ENCODE measurements around the gene LRRD1.
"Not testable (repeated sequence)": the region's sequence is repeated elsewhere in the genome, so short reads cannot be mapped to it uniquely, and the experiment has no call there.

LRRD1 gene

GRCh38 chr7:92108821-92109220 is 70.1 kb downstream of the LRRD1 start:
- H3K9me3 ChIP-seq (ENCODE audit: insufficient read depth, low read length), result no peaks in the 10 kb centered on the region
- H3K27ac ChIP-seq (ENCODE audit: low read length), result no peak overlapping the region
- H3K4me1 ChIP-seq (ENCODE audit: low read length), result no peaks in the 10 kb centered on the region
- peaks cover 5% of the 10 kb centered on the region for H4K20me1 ChIP-seq (ENCODE audit: insufficient read depth, low read length)
- no peak overlapping the region for H3K9ac ChIP-seq (ENCODE audit: low read length)
- no peaks in the 10 kb centered on the region for H3K27me3 ChIP-seq (ENCODE audit: low read depth, low read length)
- H3K4me3 ChIP-seq (ENCODE audit: low read length), result no peak overlapping the region
- peaks cover under 1% of the 10 kb centered on the region; the same call in 1 of the 2 replicates for H3K79me2 ChIP-seq (ENCODE audit: low read length)
- H2AFZ ChIP-seq (ENCODE audit: low read depth, low read length), result no peak overlapping the region
- H3K36me3 ChIP-seq (replicated peaks; ENCODE audit: low read depth, low read length), result peaks cover 45% of the 10 kb centered on the region
- H3K4me2 ChIP-seq (ENCODE audit: low read length), result no peak overlapping the region
- TF ChIP-seq EZH2phosphoT487 (IDR thresholded peaks at IDR 0.05; ENCODE audit: low read depth) (no peak), CTCF (IDR thresholded peaks at IDR 0.05; ENCODE audit: low read depth, low read length) (no peak)

- peaks cover 26% of the 10 kb centered on the region for H3K36me3 ChIP-seq (replicated peaks; ENCODE audit: low read depth, low read length)
- H3K4me2 ChIP-seq (ENCODE audit: low read length); H4K20me1 ChIP-seq (ENCODE audit: insufficient read depth, low read length); H3K9me3 ChIP-seq (ENCODE audit: insufficient read depth, low read length); H3K4me3 ChIP-seq (ENCODE audit: low read length); H3K79me2 ChIP-seq (ENCODE audit: low read length); H3K9ac ChIP-seq (ENCODE audit: low read length); H3K4me1 ChIP-seq (ENCODE audit: low read length); H3K27me3 ChIP-seq (ENCODE audit: low read depth, low read length); H2AFZ ChIP-seq (ENCODE audit: low read depth, low read length); H3K27ac ChIP-seq (ENCODE audit: low read length): not testable (repeated sequence)
Measured at GRCh38 chr7:92102862-92103261, 76.1 kb downstream of the LRRD1 start.

GRCh38 chr7:92100534-92100933 is 78.4 kb downstream of the LRRD1 start:
- Histone ChIP-seq H3K27me3 (ENCODE audit: low read depth, low read length) (no peaks in the 10 kb centered on the region), H3K79me2 (ENCODE audit: low read length) (no peaks in the 10 kb centered on the region), H3K4me3 (ENCODE audit: low read length) (no peak overlapping the region), H4K20me1 (ENCODE audit: insufficient read depth, low read length) (no peaks in the 10 kb centered on the region), H3K27ac (ENCODE audit: low read length) (no peak overlapping the region), H3K9ac (ENCODE audit: low read length) (no peak overlapping the region), H2AFZ (ENCODE audit: low read depth, low read length) (no peak overlapping the region), H3K4me1 (ENCODE audit: low read length) (no peaks in the 10 kb centered on the region), H3K36me3 (replicated peaks; ENCODE audit: low read depth, low read length) (peaks cover 31% of the 10 kb centered on the region), H3K4me2 (ENCODE audit: low read length) (no peak overlapping the region), H3K9me3 (ENCODE audit: insufficient read depth, low read length) (no peaks in the 10 kb centered on the region)
- TF ChIP-seq EZH2phosphoT487 (IDR thresholded peaks at IDR 0.05; ENCODE audit: low read depth) (no peak), CTCF (IDR thresholded peaks at IDR 0.05; ENCODE audit: low read depth, low read length) (no peak)

- no peaks in the 10 kb centered on the region for H3K9me3 ChIP-seq (ENCODE audit: insufficient read depth, low read length)
- no peaks in the 10 kb centered on the region for H4K20me1 ChIP-seq (ENCODE audit: insufficient read depth, low read length)
- no peaks in the 10 kb centered on the region for H3K27me3 ChIP-seq (ENCODE audit: low read depth, low read length)
- H3K9ac ChIP-seq (ENCODE audit: low read length), result no peak overlapping the region
- TF ChIP-seq CTCF (IDR thresholded peaks at IDR 0.05; ENCODE audit: low read depth, low read length), result no peak
- TF ChIP-seq EZH2phosphoT487 (IDR thresholded peaks at IDR 0.05; ENCODE audit: low read depth), result no peak
- H3K4me2 ChIP-seq (ENCODE audit: low read length), result no peak overlapping the region
- no peak overlapping the region for H2AFZ ChIP-seq (ENCODE audit: low read depth, low read length)
- peaks cover 3% of the 10 kb centered on the region; the same call in 1 of the 2 replicates for H3K4me1 ChIP-seq (ENCODE audit: low read length)
- no peaks in the 10 kb centered on the region for H3K79me2 ChIP-seq (ENCODE audit: low read length)
- H3K36me3 ChIP-seq (replicated peaks; ENCODE audit: low read depth, low read length), result peaks cover 29% of the 10 kb centered on the region
- H3K27ac ChIP-seq (ENCODE audit: low read length), result no peak overlapping the region
- no peak overlapping the region for H3K4me3 ChIP-seq (ENCODE audit: low read length)
Measured at GRCh38 chr7:92095380-92095779, 83.6 kb downstream of the LRRD1 start.
